Thyroid gland (tissue), 4 donors: ENCODE data around the gene CARMIL1.

Source experiments
- CTCF ChIP-seq, 6 experiments: fragments of 200-600 bp in 3 of 6; fragments of 450-650 bp in 3 of 6; sonication (generic) in 3 of 6; IDR thresholded peaks; one replicate each; pipeline ENCODE4 v1.5.1; 2016 to 2019; ENCODE audit warnings: antibody characterized with exemption in 6 of 6, mild to moderate bottlenecking in 2 of 6, inconsistent platforms in 1 of 6, moderate library complexity in 1 of 6
- POLR2A ChIP-seq, 2 donors: fragments of 450-650 bp; IDR thresholded peaks; one replicate each; pipeline ENCODE4 v1.6.1; 2017; ENCODE audit warnings: antibody characterized with exemption in 2 of 2, mild to moderate bottlenecking in 2 of 2, moderate library complexity in 1 of 2

GRCh38 chr6:25417046-25417605, 138.0 kb downstream of the CARMIL1 start:
- no peak for TF ChIP-seq POLR2A (IDR thresholded peaks at IDR 0.05)
- TF ChIP-seq CTCF (IDR thresholded peaks at IDR 0.05), result no peak
